GM21360 (cell line): ENCODE data around the gene FH.
A peak's percentile ranks its signal among the peaks of the same experiment; 100 is the strongest.

Experiments
- ATAC-seq: cut with Tn5 transposase; IDR thresholded peaks from one replicate; pipeline ENCODE4 v1.9.1; 2021; ENCODE audit warnings: mild to moderate bottlenecking, moderate library complexity; ENCODE audit not compliant: unreplicated experiment

The FH gene

GRCh38 chr1:241519308-241520079, at the start of gene FH:
Gene FH (minus strand): TSS chr1:241519755. CDS start chr1:241519722, 33 bp downstream.
- ATAC-seq, result peak; percentile 98

GRCh38 chr1:241560849-241561187, 41.3 kb upstream of the FH start:
- ATAC-seq, result no peak

GRCh38 chr1:241560146-241560848, 40.7 kb upstream of the FH start:
- ATAC-seq, result no peak

GRCh38 chr1:241557551-241558193, 38.1 kb upstream of the FH start:
- ATAC-seq, result no peak

GRCh38 chr1:241557031-241557430, 37.5 kb upstream of the FH start:
- no peak for ATAC-seq

GRCh38 chr1:241555526-241555925, 36.0 kb upstream of the FH start:
- ATAC-seq, result no peak

- ATAC-seq, result no peak
Measured at GRCh38 chr1:241553886-241554592, 34.5 kb upstream of the FH start.

GRCh38 chr1:241551759-241552638, 32.4 kb upstream of the FH start:
- ATAC-seq, result peak; percentile 75

- no peak for ATAC-seq
Measured at GRCh38 chr1:241550318-241550717, 30.8 kb upstream of the FH start.

- no peak for ATAC-seq
Measured at GRCh38 chr1:241548008-241548407, 28.5 kb upstream of the FH start.

- ATAC-seq, result no peak
Measured at GRCh38 chr1:241542199-241542907, 22.8 kb upstream of the FH start.

GRCh38 chr1:241536969-241537368, 17.4 kb upstream of the FH start:
- ATAC-seq, result no peak

GRCh38 chr1:241536304-241536703, 16.7 kb upstream of the FH start:
- no peak for ATAC-seq

- peak; percentile 35 for ATAC-seq
Measured at GRCh38 chr1:241533326-241534115, 14.0 kb upstream of the FH start.

- peak; percentile 67 for ATAC-seq
Measured at GRCh38 chr1:241532864-241533263, 13.3 kb upstream of the FH start.

- peak; percentile 19 for ATAC-seq
Measured at GRCh38 chr1:241532162-241532531, 12.6 kb upstream of the FH start, which contains the start of gene KMO. Gene KMO (plus strand): TSS chr1:241532378. CDS start chr1:241532445, 67 bp downstream.

GRCh38 chr1:241531195-241532161, 11.9 kb upstream of the FH start:
- ATAC-seq, result peak; percentile 62

- no peak for ATAC-seq
Measured at GRCh38 chr1:241527146-241527545, 7.6 kb upstream of the FH start.
